CD14-positive monocyte (primary cell): Measurements from ENCODE around the gene GMCL2. TPM values are rescaled to one million over a fixed set of nuclear protein-coding genes. Genes with fewer than 3 reads are reported as not detected.

ENCODE experiments used
- DNase-seq, 3 donors: peaks; one replicate each; pipeline ENCODE4 v3.0.0-alpha.2; 2011 to 2022
- H2AFZ ChIP-seq: 2 replicates; pipeline ENCODE4 v1.6.0; 2012; ENCODE audit warnings: mild to moderate bottlenecking, low read depth, low read length, inconsistent platforms; ENCODE audit not compliant: insufficient read depth, poor library complexity, severe bottlenecking
- H3K27ac ChIP-seq, 2 donors: 1 replicate in 1 of 2; 2 replicates in 1 of 2; pipeline ENCODE4 v1.5.1; 2012 to 2013; ENCODE audit warnings: low read length in 2 of 2, control low read depth in 1 of 2, inconsistent platforms in 1 of 2, low read depth in 1 of 2, mild to moderate bottlenecking in 1 of 2
- H3K27me3 ChIP-seq, 2 donors: one replicate each; pipeline versions ENCODE4 v1.6.0 to v1.6.1; 2011 to 2013; ENCODE audit warnings: low read length in 2 of 2; ENCODE audit not compliant: control insufficient read depth in 2 of 2, insufficient read depth in 2 of 2
- H3K36me3 ChIP-seq, 2 donors: replicated peaks in 1 of 2; 1 replicate in 1 of 2; 2 replicates in 1 of 2; pipeline versions ENCODE4 v1.5.1 to v1.6.1; 2012 to 2013; ENCODE audit warnings: low read length in 2 of 2, control low read depth in 1 of 2, inconsistent platforms in 1 of 2, mild to moderate bottlenecking in 1 of 2; ENCODE audit not compliant: insufficient read depth in 2 of 2, control insufficient read depth in 1 of 2
- H3K4me1 ChIP-seq, 2 donors: 1 replicate in 1 of 2; 2 replicates in 1 of 2; pipeline versions ENCODE4 v1.5.1 to v1.6.1; 2012 to 2013; ENCODE audit warnings: low read length in 2 of 2, control low read depth in 1 of 2, inconsistent platforms in 1 of 2, mild to moderate bottlenecking in 1 of 2, moderate library complexity in 1 of 2; ENCODE audit not compliant: insufficient read depth in 2 of 2, control insufficient read depth in 1 of 2
- H3K4me2 ChIP-seq: replicated peaks from 2 replicates; pipeline ENCODE3; 2012; ENCODE audit warnings: low read length, moderate library complexity, mild to moderate bottlenecking; ENCODE audit not compliant: poor library complexity, severe bottlenecking; ENCODE audit errors: extremely low read depth
- H3K4me3 ChIP-seq, 3 experiments: fragments of 200-600 bp in 1 of 3; sonication (generic) in 1 of 3; replicated peaks in 1 of 3; 1 replicate in 2 of 3; 2 replicates in 1 of 3; pipeline ENCODE4 v1.5.1; 2011 to 2013; ENCODE audit warnings: low read length in 3 of 3, mild to moderate bottlenecking in 3 of 3, control low read depth in 2 of 3, low read depth in 2 of 3, inconsistent platforms in 1 of 3, moderate library complexity in 1 of 3
- H3K79me2 ChIP-seq: 2 replicates; pipeline ENCODE4 v1.6.0; 2012; ENCODE audit warnings: mild to moderate bottlenecking, control low read depth, inconsistent platforms, low read length, moderate library complexity; ENCODE audit not compliant: insufficient read depth
- H3K9ac ChIP-seq: 2 replicates; pipeline ENCODE4 v1.6.0; 2017; ENCODE audit warnings: low read length, mild to moderate bottlenecking; ENCODE audit not compliant: insufficient read depth, poor library complexity, severe bottlenecking
- H3K9me3 ChIP-seq, 2 donors: replicated peaks in 1 of 2; 1 replicate in 1 of 2; 2 replicates in 1 of 2; pipeline versions ENCODE4 v1.5.1 to v1.6.1; 2012 to 2013; ENCODE audit warnings: low read length in 2 of 2, control low read depth in 1 of 2; ENCODE audit not compliant: control insufficient read depth in 1 of 2, insufficient read depth in 1 of 2
- H4K20me1 ChIP-seq: 2 replicates; pipeline ENCODE4 v1.6.0; 2012; ENCODE audit warnings: mild to moderate bottlenecking, low read length, control low read depth, moderate library complexity; ENCODE audit not compliant: insufficient read depth
- H3K27ac Mint-ChIP-seq, 7 donors: one replicate each; pipeline ENCODE4 v1.8.0; 2020; ENCODE audit warnings: mild to moderate bottlenecking in 7 of 7, mixed read lengths in 7 of 7, moderate library complexity in 6 of 7, inconsistent platforms in 2 of 7
- H3K27me3 Mint-ChIP-seq, 3 donors: one replicate each; pipeline ENCODE4 v1.8.0; 2021 to 2022; ENCODE audit warnings: low read depth in 3 of 3, mild to moderate bottlenecking in 3 of 3, mixed read lengths in 3 of 3, moderate library complexity in 3 of 3, inconsistent platforms in 1 of 3
- H3K36me3 Mint-ChIP-seq, 2 donors: one replicate each; pipeline ENCODE4 v1.8.0; 2020; ENCODE audit warnings: mixed read lengths in 2 of 2, inconsistent platforms in 1 of 2, mild to moderate bottlenecking in 1 of 2
- H3K4me1 Mint-ChIP-seq: one replicate; pipeline ENCODE4 v1.8.0; 2020; ENCODE audit warnings: mild to moderate bottlenecking, mixed read lengths
- H3K4me3 Mint-ChIP-seq, 2 donors: one replicate each; pipeline ENCODE4 v1.8.0; 2020; ENCODE audit warnings: mild to moderate bottlenecking in 2 of 2, mixed read lengths in 2 of 2, moderate library complexity in 1 of 2
- H3K9me3 Mint-ChIP-seq, 7 donors: one replicate each; pipeline ENCODE4 v1.8.0; 2020 to 2022; ENCODE audit warnings: mixed read lengths in 7 of 7, mild to moderate bottlenecking in 6 of 7, moderate library complexity in 6 of 7, inconsistent platforms in 2 of 7
- CTCF ChIP-seq: fragments of 200-600 bp; IDR thresholded peaks from one replicate; pipeline ENCODE4 v1.8.0; 2022; ENCODE audit warnings: antibody characterized with exemption, mild to moderate bottlenecking
- WGBS: methylation state at CpG from one replicate; pipeline ENCODE4 v1.1.5; 2013; ENCODE audit warnings: missing lambda C conversion rate; ENCODE audit not compliant: insufficient coverage; 5-methylcytosine and 5-hydroxymethylcytosine counted together
- intact Hi-C, 2 donors: fragments of 100-400 bp; cut with micrococcal nuclease; formaldehyde crosslinking; loops; one replicate each; pipeline versions ENCODE4 v1.15.0 to v1.15.1; 2023
- polyA plus RNA-seq, 3 donors: library from polyadenylated mRNA; depleted of rRNA in 1 of 3; unstranded in 2 of 3; stranded (reverse) in 1 of 3; fragments of 300-500 nt in 2 of 3; fragments of >200 nt in 1 of 3; fragmentation: Illumina TruSeq in 2 of 3; gene quantifications; 1 replicate in 2 of 3; 2 replicates in 1 of 3; pipeline ENCODE4 v1.2.3, GENCODE V29; 2012 to 2021

GMCL2 gene
- polyA plus RNA-seq, 3 donors = not detected

- Histone ChIP-seq H3K9ac (no peak overlapping the region), H3K4me2 (no peak overlapping the region), H3K27me3 (no peaks in the 10 kb centered on the region), H3K27ac (no peak overlapping the region), H3K9me3 (no peaks in the 10 kb centered on the region), H3K4me3 (no peak overlapping the region), H2AFZ (no peak overlapping the region), H3K4me1 (no peaks in the 10 kb centered on the region), H3K36me3 (peaks cover 59 to 98% of the 10 kb centered on the region in 2 donors), H3K79me2 (no peaks in the 10 kb centered on the region), H4K20me1 (peaks cover 14% of the 10 kb centered on the region)
- Mint-ChIP-seq H3K4me3 (no peak overlapping the region), H3K4me1 (no peaks in the 10 kb centered on the region), H3K27ac (peak overlapping the region in 2 of 7 donors; percentile 26 to 48), H3K27me3 (no peaks in the 10 kb centered on the region), H3K9me3 (no peaks in the 10 kb centered on the region), H3K36me3 (peaks cover 78 to 95% of the 10 kb centered on the region in 2 donors)
- no peak for DNase-seq
- TF ChIP-seq CTCF = no peak
- 98% methylated on average over 20 of the region's 20 CpGs for WGBS
- intact Hi-C loops = no loop called here
These were observed 44.5 kb downstream of the GMCL2 start for GRCh38 chr5:178142642-178143041.

- DNase-seq = no peak
- Mint-ChIP-seq H3K4me3 (no peak overlapping the region), H3K9me3 (no peaks in the 10 kb centered on the region), H3K27me3 (no peaks in the 10 kb centered on the region), H3K4me1 (no peaks in the 10 kb centered on the region), H3K27ac (no peak overlapping the region), H3K36me3 (peaks cover 73 to 90% of the 10 kb centered on the region in 2 donors)
- no peak overlapping the region for H3K9ac ChIP-seq
- 100% methylated on average over 2 of the region's 4 CpGs for WGBS
- H3K4me3 ChIP-seq = no peak overlapping the region
- TF ChIP-seq CTCF = no peak
- intact Hi-C loops = no loop called here
- no peaks in the 10 kb centered on the region for H3K4me1 ChIP-seq
- H3K79me2 ChIP-seq = no peaks in the 10 kb centered on the region
- H3K27ac ChIP-seq = no peak overlapping the region
- no peaks in the 10 kb centered on the region for H3K27me3 ChIP-seq
- H3K9me3 ChIP-seq = no peaks in the 10 kb centered on the region
- H2AFZ ChIP-seq = no peak overlapping the region
- peaks cover 50 to 97% of the 10 kb centered on the region in 2 donors for H3K36me3 ChIP-seq
- H3K4me2 ChIP-seq = no peak overlapping the region
- H4K20me1 ChIP-seq = peaks cover 24% of the 10 kb centered on the region
These were observed 45.6 kb downstream of the GMCL2 start for GRCh38 chr5:178141550-178141949.
